ENCODE results near the gene HSP90AB1. TPM values are rescaled to one million over a fixed set of nuclear protein-coding genes. Genes with fewer than 3 reads are reported as not detected.

Gene HSP90AB1
- 1,711 and 1,925 TPM in 2 replicates for total RNA-seq (2014; rRNA removed; shearing (Covaris generic))
- 1,157 and 1,362 TPM in 2 replicates for polyA plus RNA-seq (2015; cell fraction: cytosol; rRNA removed)
- polyA plus RNA-seq (2015; cell fraction: nucleus; rRNA removed): 2,491 and 2,674 TPM in 2 replicates

GRCh38 chr6:44246663-44247337 is at the start of gene HSP90AB1:
Gene HSP90AB1 (plus strand): TSS chr6:44247101. CDS start chr6:44248630, 1,529 bp downstream.
- peak; percentile 99 for DNase-seq (ENCODE audit: low read depth)

GRCh38 chr6:44198684-44199083 is 48.2 kb upstream of the HSP90AB1 start:
- no peak for DNase-seq (ENCODE audit: low read depth)

- no peak for DNase-seq (ENCODE audit: low read depth)
These were observed 47.0 kb upstream of the HSP90AB1 start for GRCh38 chr6:44199883-44200282.

GRCh38 chr6:44201200-44201599 is 45.7 kb upstream of the HSP90AB1 start:
- DNase-seq (ENCODE audit: low read depth): no peak

GRCh38 chr6:44201638-44202303 is 45.1 kb upstream of the HSP90AB1 start:
- DNase-seq (ENCODE audit: low read depth): no peak

DNA sequence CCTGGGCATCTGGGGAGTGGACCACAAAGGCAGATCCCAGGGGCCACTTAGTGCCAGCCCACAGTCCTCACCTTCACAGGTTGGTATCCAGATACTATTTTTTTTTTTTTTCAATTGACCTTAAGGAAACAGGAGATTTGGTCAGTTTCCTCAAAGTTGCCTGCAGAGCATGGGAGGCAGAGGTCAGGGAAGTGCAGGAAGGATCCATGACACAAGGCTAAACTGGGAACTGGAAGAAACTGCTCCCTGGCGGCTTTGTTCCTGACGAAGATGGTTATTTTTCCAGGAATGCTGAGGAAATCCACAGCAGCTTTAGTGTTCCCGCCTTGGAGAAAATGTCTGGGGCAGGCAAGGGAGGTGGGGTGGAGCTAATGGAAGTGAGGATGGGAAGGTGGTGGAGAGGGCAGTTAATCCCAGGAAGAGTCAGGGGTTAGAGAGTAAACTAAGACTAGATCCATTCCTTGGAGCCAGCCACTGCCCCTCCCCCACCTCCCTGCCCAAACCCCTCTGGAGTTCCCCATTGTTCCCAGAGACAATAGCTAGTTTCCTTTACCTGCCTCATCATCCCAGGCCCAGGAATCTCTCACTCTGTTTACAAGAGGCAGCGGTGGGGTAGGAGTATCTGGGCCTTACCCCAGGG is 44.4 kb upstream of the HSP90AB1 start:
- DNase-seq (ENCODE audit: low read depth): no peak

DNA sequence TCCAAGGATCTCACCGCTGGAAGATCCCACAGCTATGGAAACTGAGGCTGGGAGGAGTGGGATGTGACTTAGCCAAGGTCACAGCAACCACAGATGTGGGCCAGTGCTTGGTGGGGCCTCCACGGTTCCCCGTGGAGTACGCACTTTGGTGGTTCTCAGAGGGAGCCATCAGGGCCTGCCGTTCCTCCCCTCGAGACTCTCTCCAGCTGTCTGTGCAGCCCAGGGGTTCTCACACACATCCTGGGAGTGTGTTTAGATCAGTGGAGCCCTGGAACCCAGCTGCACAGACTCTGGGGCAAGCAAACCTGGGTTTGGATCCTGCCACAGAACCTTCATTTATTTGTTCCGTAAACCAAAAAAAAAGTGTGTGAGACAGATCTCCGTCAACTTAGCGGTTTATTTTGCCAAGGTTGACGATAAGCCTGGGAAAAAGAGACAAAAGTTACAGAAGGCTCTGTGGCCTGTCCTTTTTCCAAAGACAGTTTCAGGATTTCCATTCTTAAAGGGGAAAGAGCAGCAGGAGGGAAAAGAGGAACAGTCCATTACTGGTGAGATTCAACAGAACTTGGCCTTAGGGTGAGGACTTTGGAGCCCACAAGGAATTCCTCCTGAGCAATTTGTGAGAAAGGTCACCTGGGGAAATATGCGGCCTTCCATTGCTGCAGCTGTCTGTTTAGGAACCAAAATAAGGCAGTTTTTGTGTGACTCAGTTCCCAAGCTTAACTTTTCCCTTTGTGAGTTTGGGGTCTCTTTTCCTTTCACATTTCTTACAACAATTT is 43.7 kb upstream of the HSP90AB1 start:
- DNase-seq (ENCODE audit: low read depth): no peak

GRCh38 chr6:44203955-44204354 is 42.9 kb upstream of the HSP90AB1 start:
- no peak for DNase-seq (ENCODE audit: low read depth)

DNA sequence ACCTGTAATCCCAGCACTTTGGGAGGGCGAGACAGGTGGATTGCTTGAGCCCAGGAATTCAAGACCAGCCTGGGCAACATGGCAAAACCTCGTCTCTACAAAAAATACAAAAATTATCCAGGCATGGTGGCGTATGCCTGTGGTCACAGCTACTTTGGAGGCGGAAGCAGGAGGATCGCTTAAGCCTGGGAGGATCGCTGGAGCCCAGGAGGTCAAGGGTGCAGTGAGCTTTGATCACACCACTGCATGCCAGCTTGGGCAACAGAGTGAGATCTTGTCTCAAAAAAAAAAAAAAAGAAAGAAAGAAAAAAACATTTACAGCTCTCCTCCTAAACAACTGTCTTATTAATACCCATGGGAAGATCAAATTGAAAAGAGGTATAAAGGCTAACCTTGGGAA is 38.9 kb upstream of the HSP90AB1 start:
- DNase-seq (ENCODE audit: low read depth): no peak

GRCh38 chr6:44211284-44211683 is 35.6 kb upstream of the HSP90AB1 start:
- DNase-seq (ENCODE audit: low read depth): no peak

DNA sequence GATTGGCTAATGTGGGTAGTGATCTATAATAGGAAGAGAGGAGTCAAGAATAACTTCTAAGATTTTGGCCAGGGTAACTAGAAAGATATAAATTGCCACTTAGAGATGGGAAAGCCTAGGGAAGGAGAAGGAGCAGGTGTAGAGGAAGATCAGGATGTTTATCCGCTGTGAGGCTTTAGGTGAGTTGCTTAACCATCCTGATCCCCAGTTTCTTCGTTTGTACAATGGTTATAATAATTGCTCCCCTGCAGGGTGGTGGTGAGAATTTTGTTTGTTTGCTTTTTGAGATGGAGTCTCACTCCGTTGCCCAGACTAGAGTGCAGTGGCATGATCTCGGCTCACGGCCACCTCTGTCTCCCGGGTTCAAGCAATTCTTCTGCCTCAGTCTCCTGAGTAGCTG is 32.6 kb upstream of the HSP90AB1 start:
- no peak for DNase-seq (ENCODE audit: low read depth)

DNA sequence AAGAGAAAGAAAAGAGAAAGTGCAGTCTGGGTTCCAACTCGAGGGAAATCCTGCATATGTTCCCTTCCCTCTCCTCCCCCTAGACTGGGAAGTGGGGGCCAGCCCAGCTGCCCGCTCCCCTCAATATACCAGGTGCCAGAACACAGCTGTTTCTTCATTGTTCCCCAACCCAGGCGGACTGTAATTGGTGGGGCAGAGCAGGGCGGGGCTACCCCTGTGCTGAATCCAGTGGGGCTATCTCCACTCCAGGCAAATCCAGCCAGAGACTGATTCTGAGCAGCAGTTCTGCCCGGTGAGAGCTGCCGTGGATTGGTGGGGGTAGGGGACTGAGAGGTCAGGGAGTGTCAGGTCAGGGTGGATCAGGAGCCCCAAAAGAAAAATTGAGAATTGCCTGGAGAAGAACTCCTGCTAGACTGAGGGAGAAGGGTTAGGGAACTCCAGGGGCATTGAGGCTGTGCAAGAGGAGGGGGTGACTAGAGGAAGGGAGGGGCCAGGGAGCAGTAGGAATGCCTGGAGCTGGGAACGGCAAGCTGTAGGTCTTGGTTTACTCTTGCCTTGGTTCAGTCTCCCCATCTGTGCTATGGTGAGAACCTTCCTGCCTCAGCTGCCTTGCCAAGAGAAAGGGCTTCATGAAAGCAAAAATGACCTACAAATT is 30.1 kb upstream of the HSP90AB1 start, which contains the start of gene MYMX:
MYMX (plus strand) TSS at position 250 of the 655 bp plus-strand sequence. CDS start 546 bp downstream, outside the sequence.
- no peak for DNase-seq (ENCODE audit: low read depth)

DNA sequence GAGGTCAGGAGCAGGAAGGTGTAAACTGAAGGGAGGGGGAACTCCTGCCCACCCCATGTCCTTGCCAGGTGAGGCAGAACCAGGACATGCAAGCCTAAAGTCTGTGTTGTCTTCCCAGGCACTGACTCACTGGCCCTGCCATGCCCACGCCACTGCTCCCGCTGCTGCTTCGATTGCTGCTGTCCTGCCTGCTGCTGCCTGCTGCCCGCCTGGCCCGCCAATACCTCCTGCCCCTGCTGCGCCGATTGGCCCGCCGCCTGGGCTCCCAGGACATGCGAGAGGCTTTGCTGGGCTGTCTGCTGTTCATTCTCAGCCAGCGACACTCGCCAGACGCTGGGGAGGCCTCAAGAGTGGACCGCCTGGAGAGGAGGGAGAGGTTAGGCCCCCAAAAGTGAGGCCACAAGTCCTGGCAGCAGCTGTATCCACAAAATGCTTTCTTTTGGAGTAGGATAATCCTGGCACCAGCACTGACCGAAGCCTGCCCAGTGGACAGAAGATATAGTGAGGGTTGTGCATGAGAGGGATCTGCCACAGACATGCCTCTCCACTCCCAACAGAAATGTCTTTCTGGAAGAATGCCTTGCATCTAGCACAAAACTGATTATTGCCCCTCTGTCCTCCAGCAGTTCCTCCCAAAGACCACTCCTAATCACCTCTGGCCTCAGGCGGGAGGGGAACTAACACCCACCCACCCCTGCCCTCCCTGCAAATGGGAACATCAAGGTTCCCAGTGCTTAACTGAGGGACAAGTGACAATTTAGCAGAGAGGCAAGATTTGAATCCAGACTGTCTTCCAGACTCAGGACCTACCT is 29.4 kb upstream of the HSP90AB1 start:
- DNase-seq (ENCODE audit: low read depth): peak; percentile 13

- no peak for DNase-seq (ENCODE audit: low read depth)
These were observed 27.7 kb upstream of the HSP90AB1 start for GRCh38 chr6:44219053-44219814.

DNA sequence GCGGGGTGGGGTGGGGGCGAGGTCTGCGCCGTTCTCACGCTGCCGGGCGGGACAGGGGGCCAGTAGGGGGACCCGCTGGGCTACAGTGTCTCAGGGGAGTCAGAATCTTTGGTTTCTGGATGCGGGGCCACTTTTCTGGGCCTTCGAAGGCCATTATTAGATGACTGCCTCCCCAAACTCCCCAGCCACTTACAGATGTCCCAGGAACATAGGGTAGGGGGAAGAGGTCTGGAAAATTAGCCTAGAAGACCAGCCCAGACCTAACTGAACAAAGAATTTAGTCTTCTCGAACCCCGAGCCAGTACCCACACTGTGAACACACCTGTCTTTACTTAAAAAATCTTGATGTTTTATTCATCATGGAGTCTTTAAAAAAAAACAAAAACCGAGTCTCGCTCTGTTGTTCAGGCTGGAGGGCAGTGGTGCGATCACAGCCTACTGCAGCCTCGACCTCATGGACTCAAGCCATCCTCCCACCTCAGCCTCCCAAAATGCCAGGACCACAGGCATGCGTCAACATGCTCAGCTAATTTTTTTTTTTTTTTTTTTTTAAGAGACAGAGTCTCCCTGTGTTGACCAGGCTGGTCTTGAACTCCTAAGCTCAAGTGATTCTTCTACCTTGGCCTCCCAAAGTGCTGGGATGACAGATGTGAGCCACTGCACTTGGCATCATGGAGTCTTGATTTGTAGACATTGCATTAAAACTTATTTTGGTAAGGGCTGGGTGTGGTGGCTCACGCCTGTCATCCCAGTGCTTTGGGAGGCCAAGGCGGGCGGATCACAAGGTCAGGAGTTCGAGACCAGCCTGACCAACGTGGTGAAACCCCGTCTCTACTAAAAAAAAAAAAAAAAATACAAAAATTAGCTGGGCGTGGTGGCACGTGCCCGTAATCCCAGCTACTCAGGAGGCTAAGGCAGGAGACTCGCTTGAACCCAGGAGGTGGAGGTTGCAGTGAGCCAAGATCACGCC is 26.8 kb upstream of the HSP90AB1 start:
- DNase-seq (ENCODE audit: low read depth): no peak

GRCh38 chr6:44220913-44221290 is 26.0 kb upstream of the HSP90AB1 start:
- no peak for DNase-seq (ENCODE audit: low read depth)

- peak; percentile 93 for DNase-seq (ENCODE audit: low read depth)
These were observed 25.5 kb upstream of the HSP90AB1 start for GRCh38 chr6:44221291-44221960.

GRCh38 chr6:44221961-44222335 is 25.0 kb upstream of the HSP90AB1 start:
- no peak for DNase-seq (ENCODE audit: low read depth)

Measured in HT1080 (cell line).